ENCODE measurements around the gene PSD. TPM values are rescaled to one million over a fixed set of nuclear protein-coding genes. Genes with fewer than 3 reads are reported as not detected.

The PSD gene
- total and polyA plus RNA-seq, 10 of the 15 experiments (the other 5 are each of a cell fraction or from before 2014, with no cell fraction given) = 0.11 to 2.0 (median 0.49) TPM; not detected in 2

DNA sequence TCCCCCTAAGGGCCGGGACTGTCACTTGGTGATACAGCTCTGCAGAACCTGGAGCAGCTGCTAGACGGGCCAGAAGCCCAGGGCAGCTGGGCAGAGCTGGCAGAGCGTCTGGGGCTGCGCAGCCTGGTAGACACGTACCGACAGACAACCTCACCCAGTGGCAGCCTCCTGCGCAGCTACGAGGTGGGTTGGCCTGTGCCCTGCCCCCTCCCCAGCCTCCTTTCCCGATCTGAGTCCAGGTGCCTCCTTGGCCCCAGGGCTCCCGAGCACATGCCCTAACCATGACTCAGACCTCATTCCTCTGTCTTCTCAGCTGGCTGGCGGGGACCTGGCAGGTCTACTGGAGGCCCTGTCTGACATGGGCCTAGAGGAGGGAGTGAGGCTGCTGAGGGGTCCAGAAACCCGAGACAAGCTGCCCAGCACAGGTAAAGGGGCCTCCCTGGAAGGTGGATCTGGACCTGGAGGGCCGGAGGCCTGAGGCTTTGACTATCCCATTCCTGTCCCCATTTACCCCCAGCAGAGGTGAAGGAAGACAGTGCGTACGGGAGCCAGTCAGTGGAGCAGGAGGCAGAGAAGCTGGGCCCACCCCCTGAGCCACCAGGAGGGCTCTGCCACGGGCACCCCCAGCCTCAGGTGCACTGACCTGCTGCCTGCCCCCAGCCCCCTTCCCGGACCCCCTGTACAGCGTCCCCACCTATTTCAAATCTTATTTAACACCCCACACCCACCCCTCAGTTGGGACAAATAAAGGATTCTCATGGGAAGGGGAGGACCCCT is 16.7 kb downstream of the PSD start:
- BruUV-seq (replicated peaks) = no TSS peak
- no peak overlapping the region for H3K27ac ChIP-seq (ENCODE audit: control insufficient read depth, insufficient read depth)
- CTCF ChIA-PET = interaction anchor here (2.8 to 12.1 kb wide), 3 partner anchors 17 to 171 kb away, joined by 10 to 69 read pairs (median 11); no protein-coding TSS in a partner anchor
- H3K9ac ChIP-seq (ENCODE audit: control insufficient read depth, insufficient read depth, low read length) = no peak overlapping the region
- peaks cover 19 to 38% of the 10 kb centered on the region in 2 experiments for H3K36me3 ChIP-seq (ENCODE audit: control insufficient read depth in 2 of 2, insufficient read depth in 2 of 2, low read length in 1 of 2)
- H3K79me2 ChIP-seq (ENCODE audit: control insufficient read depth, insufficient read depth, low read length) = peaks cover 32% of the 10 kb centered on the region
- POLR2A ChIA-PET = interaction anchor here (0.7 kb wide), 1 partner anchor 52 kb away, joined by 3 read pairs; no protein-coding TSS in a partner anchor
- intact Hi-C loops (cut with micrococcal nuclease; ENCODE audit: unreplicated experiment) (no loop called here), in situ Hi-C loops (cut with MboI) (no loop called here)
- ATAC-seq (no peak), FAIRE-seq (no peak), DNase-seq (ENCODE audit: low read depth, low spot score) (no peak)
- H3K9me3 ChIP-seq (replicated peaks; ENCODE audit: control insufficient read depth, insufficient read depth, low read length) = no peaks in the 10 kb centered on the region
- H3K4me1 ChIP-seq (ENCODE audit: control insufficient read depth, insufficient read depth, low read length) = peaks cover 13% of the 10 kb centered on the region
- no peak for TF ChIP-seq ESRRA (IDR thresholded peaks at IDR 0.05; ENCODE audit: low read length)
- TF ChIP-seq BCL11A (IDR thresholded peaks at IDR 0.05; ENCODE audit: low read depth, low read length) = no peak
- no peak for TF ChIP-seq ZZZ3 (IDR thresholded peaks at IDR 0.05; ENCODE audit: control insufficient read depth, insufficient read length, low read depth)
- TF ChIP-seq RFX5 (IDR thresholded peaks at IDR 0.05; ENCODE audit: low read depth, low read length) = no peak
- TF ChIP-seq ETV6 (conservative IDR thresholded peaks at IDR 0.05 in 1 of 2, IDR thresholded peaks at IDR 0.05 in 1 of 2; ENCODE audit: borderline replicate concordance in 1 of 2, low read depth in 1 of 2) = no peak
- no peak for TF ChIP-seq CREM (IDR thresholded peaks at IDR 0.05; ENCODE audit: low read depth)
- TF ChIP-seq POLR2A (IDR thresholded peaks at IDR 0.05; ENCODE audit: low read depth, low read length) = peak; percentile 7; the same call in 1 of the 2 replicates
- no peak for TF ChIP-seq PML (IDR thresholded peaks at IDR 0.05; ENCODE audit: low read length)
- H2AFZ ChIP-seq (ENCODE audit: control insufficient read depth, low read depth, low read length) = no peak overlapping the region
- WGBS (ENCODE audit: insufficient coverage, insufficient replicate concordance, low lambda C conversion rate, missing lambda C conversion rate) = 74% methylated on average over 18 of the region's 18 CpGs
- H4K20me1 ChIP-seq (ENCODE audit: control insufficient read depth, insufficient read depth) = peaks cover 4% of the 10 kb centered on the region; the same call in 1 of the 2 replicates
- SMC1A ChIA-PET (ENCODE audit: uncharacterized antibody, unreplicated experiment) = interaction anchor here (1.3 to 2.2 kb wide), 2 partner anchors 172 to 182 kb away, joined by 3 to 4 read pairs; no protein-coding TSS in a partner anchor
- RAD21 ChIA-PET (ENCODE audit: unreplicated experiment) = no interaction called here
- no peaks in the 10 kb centered on the region for H3K27me3 ChIP-seq (replicated peaks in 1 of 2; ENCODE audit: control insufficient read depth in 2 of 2, insufficient read depth in 2 of 2, low read length in 1 of 2)
- no peak overlapping the region for H3K4me3 ChIP-seq
- no peak overlapping the region for H3K4me2 ChIP-seq (ENCODE audit: control insufficient read depth, insufficient read depth)

All from GM12878 (cell line).